ES-I3 (cell line): ENCODE data around the gene RSPH1.

ENCODE experiments used
- H3K36me3 ChIP-seq: 2 replicates; pipeline ENCODE4 v1.6.1; 2013; ENCODE audit warnings: mild to moderate bottlenecking, low read length, control low read depth, moderate library complexity; ENCODE audit not compliant: insufficient read depth
- H3K4me1 ChIP-seq: 2 replicates; pipeline ENCODE4 v1.6.1; 2013; ENCODE audit warnings: mild to moderate bottlenecking, control low read depth, low read length; ENCODE audit not compliant: insufficient read depth
- H3K9ac ChIP-seq: 2 replicates; pipeline ENCODE4 v1.6.1; 2013; ENCODE audit warnings: low read depth, mild to moderate bottlenecking, low read length, moderate library complexity
- H3K9me3 ChIP-seq: 2 replicates; pipeline ENCODE4 v1.6.1; 2013; ENCODE audit warnings: mild to moderate bottlenecking, low read length, moderate library complexity; ENCODE audit not compliant: control insufficient read depth, insufficient read depth

The RSPH1 gene

DNA sequence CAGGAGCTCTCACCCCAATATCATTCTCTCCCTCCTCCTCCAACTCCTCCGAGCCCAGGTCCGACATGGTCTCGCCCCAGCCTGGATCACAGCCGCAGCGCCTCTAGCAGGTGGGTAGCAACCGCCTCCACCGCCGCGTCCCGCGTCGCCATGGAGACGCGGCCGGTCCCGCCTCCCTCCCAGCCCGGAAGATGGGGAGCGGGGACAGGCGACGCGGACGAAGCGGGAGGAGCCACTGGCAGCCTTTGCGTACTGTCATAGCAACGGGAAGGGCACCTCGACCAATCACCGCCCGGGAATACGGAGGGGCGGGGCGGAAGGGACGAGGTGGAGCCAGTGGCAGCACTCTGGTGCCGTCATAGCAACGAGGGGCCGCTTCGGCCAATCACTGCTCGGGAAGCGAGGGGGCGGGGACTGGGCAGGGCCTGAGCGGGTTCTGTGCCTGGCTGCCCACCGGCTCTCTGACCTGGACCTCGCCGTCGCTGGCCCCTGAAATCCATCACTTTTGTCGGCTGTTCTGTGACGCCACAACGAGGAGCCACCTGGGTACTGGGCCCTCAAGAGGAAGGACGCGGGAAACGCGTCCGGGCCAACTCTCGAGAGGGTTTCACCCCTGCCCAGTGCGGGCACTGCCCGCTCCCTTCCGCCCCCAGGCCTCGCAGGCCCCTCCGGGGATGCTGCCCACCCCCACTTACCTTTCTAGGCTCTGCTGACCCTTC, at the start of gene RSPH1:
Gene RSPH1, minus strand, starts transcription at position 105 of the 719 bp plus-strand sequence. Its CDS starts 38 bp downstream, at position 67.
- no peaks in the 10 kb centered on the region for H3K9me3 ChIP-seq
- H3K36me3 ChIP-seq: no peaks in the 10 kb centered on the region
- H3K4me1 ChIP-seq: 0 out of 2 replicates have a peak, but pooled peaks cover 2% of the 10 kb centered on the region
- peak within 1 kb of the TSS; percentile 80 for H3K9ac ChIP-seq

DNA sequence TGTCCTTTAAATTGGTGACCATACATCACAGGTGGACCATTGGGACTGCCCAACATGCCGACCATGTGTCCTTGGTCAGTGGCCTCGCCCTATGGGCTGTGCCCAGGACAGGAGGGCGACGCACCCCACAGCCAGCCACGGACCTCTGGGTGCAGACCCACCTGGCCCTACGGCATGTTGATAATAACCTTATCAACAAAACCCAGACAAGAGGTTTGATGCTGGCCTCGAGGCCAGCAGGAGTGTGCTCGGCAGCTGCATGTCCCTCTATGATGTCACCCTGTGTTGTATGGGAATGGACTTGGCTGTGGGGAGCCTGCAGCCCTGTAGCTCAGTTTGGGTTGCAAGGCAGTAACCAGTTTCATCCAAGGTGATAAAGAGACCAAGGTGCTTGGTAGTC, 49.7 kb upstream of the RSPH1 start:
- H3K36me3 ChIP-seq: no peaks in the 10 kb centered on the region; the same call in 1 of the 2 replicates
- H3K9ac ChIP-seq: no peak overlapping the region
- H3K4me1 ChIP-seq: no peaks in the 10 kb centered on the region
- H3K9me3 ChIP-seq: no peaks in the 10 kb centered on the region

DNA sequence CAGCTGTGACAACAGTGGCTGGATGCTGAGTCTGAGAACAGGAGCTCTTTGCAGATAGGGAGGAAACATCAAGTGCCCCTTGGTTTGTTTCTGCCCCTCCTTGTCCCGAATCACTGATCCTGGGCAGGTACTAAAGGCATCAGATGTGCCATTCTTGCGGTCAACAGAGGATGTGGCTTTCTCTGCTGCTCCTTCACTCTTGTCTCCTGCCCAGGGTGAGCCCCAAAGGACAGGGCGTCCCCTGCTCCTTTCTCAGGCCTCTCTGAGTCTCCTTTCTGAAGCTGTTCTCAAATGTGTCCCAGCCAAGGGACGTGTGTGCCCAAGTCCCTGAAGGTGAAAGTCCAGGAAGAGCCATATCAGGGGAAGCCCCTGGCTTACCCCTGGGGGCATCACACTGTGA, 49.3 kb upstream of the RSPH1 start:
- 0 out of 2 replicates have a peak, but pooled peaks cover under 1% of the 10 kb centered on the region for H3K4me1 ChIP-seq
- no peaks in the 10 kb centered on the region; the same call in 1 of the 2 replicates for H3K36me3 ChIP-seq
- no peak overlapping the region for H3K9ac ChIP-seq
- H3K9me3 ChIP-seq: no peaks in the 10 kb centered on the region

DNA sequence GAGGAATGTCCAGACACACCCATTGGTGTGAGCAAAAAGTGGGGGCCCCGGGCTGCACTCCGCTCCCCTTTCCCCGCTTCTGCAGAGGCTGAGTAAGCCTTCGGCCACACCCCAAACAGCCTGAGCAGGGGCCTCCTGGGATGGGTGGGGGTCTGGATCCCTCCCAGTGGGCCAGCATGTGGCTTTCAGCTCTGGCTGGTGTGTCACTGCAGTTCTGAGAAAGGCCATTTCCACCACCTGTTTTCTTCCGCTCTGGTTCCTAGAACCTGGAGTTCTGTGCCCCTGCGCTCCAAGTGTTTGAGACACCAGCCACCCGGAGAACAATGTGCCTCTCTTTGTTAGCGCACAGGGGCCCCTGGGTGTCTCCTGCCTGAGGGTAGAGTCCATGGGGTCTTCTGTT, 48.5 kb upstream of the RSPH1 start:
- no peak overlapping the region for H3K9ac ChIP-seq
- 0 out of 2 replicates have a peak, but pooled peaks cover 4% of the 10 kb centered on the region for H3K4me1 ChIP-seq
- no peaks in the 10 kb centered on the region; the same call in 1 of the 2 replicates for H3K36me3 ChIP-seq

DNA sequence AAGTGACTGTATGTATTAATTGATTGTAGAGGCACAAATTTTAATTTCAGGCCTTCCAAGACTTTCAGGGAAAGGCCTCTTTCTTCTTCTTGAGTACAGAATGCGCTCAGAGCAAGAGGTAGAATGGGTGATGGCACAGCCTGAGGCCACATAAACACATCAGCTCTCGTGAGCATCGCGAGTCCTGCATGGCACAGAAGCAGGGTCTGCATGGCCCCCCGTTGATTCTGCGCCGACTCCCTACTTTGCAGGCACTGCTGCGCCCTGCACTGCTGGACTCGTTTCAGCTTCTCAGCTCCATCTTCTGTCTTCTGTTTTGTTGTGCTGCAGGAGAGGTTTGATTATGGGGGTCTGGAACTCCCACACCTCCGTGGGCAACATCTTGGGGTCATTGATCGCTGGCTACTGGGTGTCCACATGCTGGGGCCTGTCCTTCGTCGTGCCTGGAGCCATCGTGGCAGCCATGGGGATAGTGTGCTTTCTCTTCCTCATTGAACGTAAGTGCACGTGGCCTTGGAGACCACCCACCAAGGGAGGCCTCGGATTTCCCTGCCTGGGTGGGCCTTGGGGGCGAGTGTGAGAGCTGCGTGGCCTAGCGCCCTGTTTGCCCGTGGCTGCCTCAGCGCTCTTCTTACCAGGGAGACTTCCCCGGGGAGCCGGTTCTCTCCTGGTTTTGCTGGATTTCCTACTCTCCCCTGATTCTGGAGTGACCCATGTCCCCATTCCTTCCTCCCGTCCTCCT, 47.3 kb upstream of the RSPH1 start:
- no peak overlapping the region for H3K9ac ChIP-seq
- no peaks in the 10 kb centered on the region for H3K9me3 ChIP-seq
- 0 out of 2 replicates have a peak, but pooled peaks cover 4% of the 10 kb centered on the region for H3K4me1 ChIP-seq
- H3K36me3 ChIP-seq: no peaks in the 10 kb centered on the region; the same call in 1 of the 2 replicates

More for the DNA sequence above, 48.5 kb upstream of the RSPH1 start:
- no peaks in the 10 kb centered on the region for H3K9me3 ChIP-seq

DNA sequence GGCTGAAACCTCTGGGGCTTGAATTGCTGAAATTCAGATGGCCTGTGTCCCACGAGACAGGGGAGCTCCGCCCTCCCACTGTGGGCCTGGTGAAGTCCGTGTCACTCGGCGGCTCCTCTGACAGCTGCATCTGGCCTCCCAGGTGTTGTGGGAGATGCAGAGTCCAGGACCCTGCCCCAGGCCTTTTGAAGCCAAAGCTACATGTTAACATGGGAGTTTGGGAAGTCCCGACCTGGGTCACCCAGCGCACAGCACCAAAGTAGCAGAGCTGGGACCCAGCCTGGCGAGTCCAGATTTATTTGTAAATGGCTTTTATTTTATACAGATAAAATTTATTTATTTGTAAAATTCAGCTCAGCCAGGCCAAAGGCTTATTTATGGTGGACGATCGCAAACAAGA, 46.6 kb upstream of the RSPH1 start:
- Histone ChIP-seq H3K36me3 (no peaks in the 10 kb centered on the region; the same call in 1 of the 2 replicates), H3K9me3 (no peaks in the 10 kb centered on the region), H3K4me1 (0 out of 2 replicates have a peak, but pooled peaks cover 4% of the 10 kb centered on the region), H3K9ac (no peak overlapping the region)

DNA sequence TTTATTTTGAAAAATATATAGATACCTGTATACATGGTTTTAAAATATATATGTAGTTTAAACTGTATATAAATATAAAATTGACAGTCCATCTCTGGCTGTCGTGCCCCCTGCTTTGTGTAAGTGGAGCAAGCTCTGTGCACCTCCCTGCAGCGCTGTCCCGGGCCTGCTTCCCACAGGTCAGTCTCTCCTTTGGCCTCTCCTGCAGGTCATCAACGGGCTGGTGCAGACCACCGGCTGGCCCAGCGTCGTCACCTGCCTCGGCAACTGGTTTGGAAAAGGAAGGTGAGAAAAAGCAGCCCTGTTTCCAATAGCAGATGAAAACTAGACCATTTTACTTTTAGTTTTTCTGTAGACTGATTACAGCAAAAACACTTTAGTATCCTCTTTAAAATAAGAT, 46.2 kb upstream of the RSPH1 start:
- 0 out of 2 replicates have a peak, but pooled peaks cover 4% of the 10 kb centered on the region for H3K4me1 ChIP-seq
- no peak overlapping the region for H3K9ac ChIP-seq
- no peaks in the 10 kb centered on the region for H3K9me3 ChIP-seq
- no peaks in the 10 kb centered on the region; the same call in 1 of the 2 replicates for H3K36me3 ChIP-seq

DNA sequence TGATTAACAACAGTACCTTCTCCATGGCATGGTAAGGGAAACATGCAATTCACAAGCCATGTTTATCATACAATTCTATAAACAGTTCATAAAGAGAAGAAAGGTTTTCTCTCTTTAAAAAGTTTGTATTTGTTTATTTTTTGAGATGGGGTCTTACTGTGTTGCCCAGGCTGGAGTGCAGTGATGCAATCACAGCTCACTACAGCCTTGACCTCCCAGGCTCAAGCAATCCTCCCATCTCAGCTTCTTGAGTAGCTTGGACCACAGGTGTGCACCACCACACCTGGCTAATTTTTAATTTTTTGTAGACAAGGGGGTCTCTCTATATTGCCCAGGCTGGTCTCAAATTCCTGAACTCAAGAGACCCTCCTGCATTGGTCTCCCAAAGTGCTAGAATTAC, 45.6 kb upstream of the RSPH1 start:
- Histone ChIP-seq H3K9me3 (no peaks in the 10 kb centered on the region), H3K4me1 (0 out of 2 replicates have a peak, but pooled peaks cover 4% of the 10 kb centered on the region), H3K36me3 (no peaks in the 10 kb centered on the region; the same call in 1 of the 2 replicates), H3K9ac (no peak overlapping the region)

DNA sequence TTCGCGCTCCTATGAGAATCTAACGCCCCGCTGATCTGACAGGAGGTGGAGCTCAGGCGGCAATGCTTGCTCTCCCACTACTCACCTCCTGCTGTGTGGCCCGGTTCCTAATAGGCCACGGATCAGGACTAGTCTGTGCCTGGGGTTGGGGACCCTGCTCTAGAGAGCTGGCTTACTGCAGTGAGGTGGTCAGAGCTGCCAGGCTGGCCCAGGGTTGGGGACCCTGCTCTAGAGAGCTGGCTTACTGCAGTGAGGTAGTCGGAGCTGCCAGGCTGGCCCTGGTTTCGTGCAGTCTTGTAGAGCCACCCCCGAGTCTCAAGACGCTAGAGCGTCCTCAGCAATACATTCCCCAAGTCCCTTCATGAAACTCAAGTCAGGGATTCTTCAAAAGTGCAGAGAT, 45.1 kb upstream of the RSPH1 start:
- Histone ChIP-seq H3K36me3 (no peaks in the 10 kb centered on the region; the same call in 1 of the 2 replicates), H3K4me1 (0 out of 2 replicates have a peak, but pooled peaks cover 4% of the 10 kb centered on the region), H3K9ac (no peak overlapping the region), H3K9me3 (no peaks in the 10 kb centered on the region)

DNA sequence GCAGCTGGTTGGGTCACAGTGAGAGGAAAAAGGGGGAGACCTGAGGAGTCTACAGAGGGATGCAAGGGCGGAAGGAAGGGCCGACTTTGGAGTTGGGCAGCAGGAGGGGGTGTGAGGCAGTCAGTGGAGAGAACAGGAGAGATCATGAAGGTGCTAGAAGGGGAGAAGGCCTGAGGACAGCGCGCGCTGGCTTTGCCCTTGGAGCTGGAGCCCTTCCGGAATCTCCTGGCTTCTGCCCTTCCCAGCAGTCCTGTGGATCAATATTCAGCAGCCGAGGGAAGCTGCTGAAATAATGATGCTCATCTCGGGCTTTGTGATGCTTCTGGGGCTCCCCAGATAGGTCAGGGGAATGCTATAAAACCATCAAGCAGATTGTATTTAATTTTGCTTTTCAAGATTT, 44.4 kb upstream of the RSPH1 start:
- no peaks in the 10 kb centered on the region for H3K36me3 ChIP-seq
- H3K9me3 ChIP-seq: no peaks in the 10 kb centered on the region
- no peak overlapping the region for H3K9ac ChIP-seq
- 0 out of 2 replicates have a peak, but pooled peaks cover 4% of the 10 kb centered on the region for H3K4me1 ChIP-seq

DNA sequence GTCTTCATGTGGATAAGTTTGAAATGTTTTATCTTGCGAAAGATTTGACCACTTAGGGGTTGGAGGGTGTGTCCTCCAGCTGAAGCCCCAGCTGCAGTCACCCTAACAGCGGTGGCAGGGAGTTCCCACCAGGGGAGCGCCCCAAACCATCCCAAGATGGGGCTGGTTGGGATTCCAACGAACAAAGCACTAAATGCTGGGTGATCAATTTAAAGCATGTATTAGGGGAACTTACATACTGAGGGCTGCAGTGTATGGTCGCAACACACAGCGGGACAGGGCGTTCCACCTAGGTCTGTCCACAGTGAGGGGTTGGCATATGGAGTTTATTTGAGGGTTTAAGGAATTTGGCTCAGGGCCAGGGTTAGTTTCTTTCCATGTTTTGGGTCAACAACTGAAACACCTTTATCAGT, 43.9 kb upstream of the RSPH1 start:
- Histone ChIP-seq H3K9ac (no peak overlapping the region), H3K4me1 (0 out of 2 replicates have a peak, but pooled peaks cover 4% of the 10 kb centered on the region), H3K36me3 (no peaks in the 10 kb centered on the region), H3K9me3 (no peaks in the 10 kb centered on the region)

DNA sequence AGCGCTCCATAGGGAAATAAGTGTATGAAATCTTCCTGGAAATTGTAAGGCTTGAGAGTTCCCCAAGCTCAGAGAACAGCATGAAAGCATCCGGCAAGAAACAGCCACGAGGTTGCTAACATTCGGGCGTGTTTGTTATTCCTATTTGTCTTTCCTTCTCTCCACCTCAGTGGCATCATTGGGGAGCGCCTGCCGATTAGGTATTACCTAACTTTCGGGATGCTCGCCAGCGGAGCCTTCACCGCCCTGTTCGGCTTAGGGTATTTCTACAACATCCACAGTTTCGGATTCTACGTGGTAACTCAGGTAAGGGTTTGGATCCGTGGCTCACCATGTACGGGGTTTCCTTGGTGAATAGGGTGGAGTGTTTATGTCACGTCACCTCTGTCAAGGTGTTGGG, 43.3 kb upstream of the RSPH1 start:
- H3K36me3 ChIP-seq: no peaks in the 10 kb centered on the region
- H3K4me1 ChIP-seq: 0 out of 2 replicates have a peak, but pooled peaks cover 4% of the 10 kb centered on the region
- no peak overlapping the region for H3K9ac ChIP-seq
- no peaks in the 10 kb centered on the region for H3K9me3 ChIP-seq

DNA sequence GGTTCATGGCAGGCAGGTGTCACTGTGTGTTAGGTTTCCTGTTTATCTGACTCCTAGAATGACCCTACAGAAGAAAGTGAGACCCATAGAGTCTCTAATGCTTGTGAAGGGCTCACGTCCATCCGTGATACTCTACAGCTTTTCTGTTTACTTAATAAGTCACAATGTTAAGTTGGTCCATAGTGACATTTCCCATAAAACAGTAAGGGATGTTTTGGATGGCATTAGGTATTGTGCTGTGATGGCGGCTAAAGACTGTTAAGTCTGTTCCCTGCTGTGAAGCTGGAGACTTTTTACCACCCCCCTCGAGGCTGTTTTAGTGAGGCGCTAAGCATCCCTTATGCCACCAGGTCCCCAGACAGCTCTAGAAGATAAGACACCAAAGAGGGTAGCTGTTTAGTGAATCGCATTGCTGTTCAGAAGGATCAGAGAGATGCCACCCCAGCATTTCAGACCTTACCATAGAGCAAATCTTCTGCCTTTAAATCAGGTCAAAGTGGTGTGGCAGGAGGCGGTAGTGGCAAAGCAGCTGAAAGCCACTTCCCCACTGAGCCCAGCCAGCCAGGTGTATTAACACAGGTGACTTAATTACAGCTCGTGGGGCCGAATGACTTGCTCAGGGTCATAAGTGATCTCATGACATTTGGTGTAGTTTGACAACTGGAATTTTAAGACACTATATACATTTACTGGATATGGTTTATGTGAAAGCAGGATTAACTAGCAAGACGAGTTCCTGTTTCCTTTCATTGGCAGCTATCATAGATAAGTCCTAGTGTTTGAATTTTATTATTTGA, 42.7 kb upstream of the RSPH1 start:
- Histone ChIP-seq H3K36me3 (no peaks in the 10 kb centered on the region), H3K4me1 (0 out of 2 replicates have a peak, but pooled peaks cover 4% of the 10 kb centered on the region), H3K9me3 (no peaks in the 10 kb centered on the region), H3K9ac (no peak overlapping the region)
